GM23338 (cell line): Measurements from ENCODE around the gene PAFAH2. TPM values are rescaled to one million over a fixed set of nuclear protein-coding genes. Genes with fewer than 3 reads are reported as not detected.

Experiments used
- ATAC-seq: fragments of 200-7000 bp; cut with Tn5 transposase; 3 replicates; pipeline ENCODE4 v1.9.1; 2020
- DNase-seq: peaks from one replicate; pipeline ENCODE4 v3.0.0-alpha.2; 2015; ENCODE audit warnings: low spot score
- H2AFZ ChIP-seq: fragments of 200-600 bp; sonication (generic); 2 replicates; pipeline ENCODE4 v1.8.0; 2016; ENCODE audit warnings: antibody characterized with exemption, mild to moderate bottlenecking, moderate library complexity
- H3F3A ChIP-seq: fragments of 200-600 bp; sonication (generic); replicated peaks from 2 replicates; pipeline ENCODE4 v1.8.0; 2017; ENCODE audit warnings: antibody characterized with exemption, mixed run types, low read depth
- H3K27ac ChIP-seq: fragments of 200-600 bp; sonication (generic); 2 replicates; pipeline ENCODE4 v1.6.1; 2016; ENCODE audit warnings: low read depth
- H3K27me3 ChIP-seq: fragments of 200-600 bp; sonication (generic); 2 replicates; pipeline ENCODE4 v1.8.0; 2016; ENCODE audit warnings: mild to moderate bottlenecking, mixed run types, moderate library complexity; ENCODE audit not compliant: insufficient read depth
- H3K36me3 ChIP-seq: fragments of 200-600 bp; sonication (generic); 2 replicates; pipeline ENCODE4 v1.8.0; 2016; ENCODE audit warnings: mild to moderate bottlenecking; ENCODE audit not compliant: insufficient read depth
- H3K4me1 ChIP-seq: fragments of 200-600 bp; sonication (generic); 2 replicates; pipeline ENCODE4 v1.8.0; 2016; ENCODE audit warnings: mild to moderate bottlenecking, moderate library complexity; ENCODE audit not compliant: insufficient read depth
- H3K4me2 ChIP-seq: fragments of 200-600 bp; sonication (generic); 2 replicates; pipeline ENCODE4 v1.7.1; 2017; ENCODE audit warnings: mixed run types
- H3K4me3 ChIP-seq: fragments of 200-600 bp; sonication (generic); 2 replicates; pipeline ENCODE4 v1.6.1; 2016; ENCODE audit warnings: mixed run types
- H3K79me2 ChIP-seq: fragments of 200-600 bp; sonication (generic); replicated peaks from 2 replicates; pipeline ENCODE4 v1.8.0; 2017; ENCODE audit warnings: mild to moderate bottlenecking; ENCODE audit not compliant: insufficient read depth
- H3K9me2 ChIP-seq: fragments of 200-600 bp; sonication (generic); 2 replicates; pipeline ENCODE4 v1.8.0; 2017; ENCODE audit not compliant: insufficient read depth
- H4K20me1 ChIP-seq: fragments of 200-600 bp; sonication (generic); replicated peaks from 2 replicates; pipeline ENCODE4 v1.8.0; 2017; ENCODE audit warnings: mild to moderate bottlenecking; ENCODE audit not compliant: insufficient read depth
- H3K27ac Mint-ChIP-seq: 2 replicates; pipeline ENCODE4 v1.8.0; 2020; ENCODE audit warnings: inconsistent platforms, mild to moderate bottlenecking, moderate library complexity, mixed read lengths
- H3K27me3 Mint-ChIP-seq: 3 replicates; pipeline ENCODE4 v1.8.0; 2022; ENCODE audit warnings: low read depth, mild to moderate bottlenecking, moderate library complexity, mixed read lengths, inconsistent platforms; ENCODE audit not compliant: insufficient read depth, poor library complexity
- H3K36me3 Mint-ChIP-seq: 3 replicates; pipeline ENCODE4 v1.8.0; 2021; ENCODE audit warnings: low read depth, mild to moderate bottlenecking, inconsistent platforms, moderate library complexity, mixed read lengths
- H3K4me1 Mint-ChIP-seq: 3 replicates; pipeline ENCODE4 v1.8.0; 2020; ENCODE audit warnings: mild to moderate bottlenecking, inconsistent platforms, mixed read lengths
- H3K4me3 Mint-ChIP-seq: 3 replicates; pipeline ENCODE4 v1.8.0; 2021; ENCODE audit warnings: moderate library complexity, mild to moderate bottlenecking, inconsistent platforms, mixed read lengths
- H3K9me3 Mint-ChIP-seq: 3 replicates; pipeline ENCODE4 v1.8.0; 2020; ENCODE audit warnings: moderate library complexity, mild to moderate bottlenecking, inconsistent platforms, mixed read lengths
- CREB1 ChIP-seq: fragments of 250-450 bp; sonication (Bioruptor Pico); IDR thresholded peaks from 2 replicates; pipeline ENCODE4 v1.5.0; 2020; ENCODE audit warnings: low read depth, mild to moderate bottlenecking, moderate library complexity
- CTCF ChIP-seq, 2 experiments: fragments of 200-600 bp in 1 of 2; sonication (generic) in 1 of 2; conservative IDR thresholded peaks; 2 replicates each; pipeline versions ENCODE4 v1.5.1 to v1.6.1; 2016 to 2017; ENCODE audit warnings: antibody characterized with exemption in 2 of 2, low read depth in 2 of 2, mild to moderate bottlenecking in 2 of 2, moderate library complexity in 1 of 2
- ETS1 ChIP-seq: IDR thresholded peaks from 2 replicates; pipeline ENCODE4 v1.6.1; 2016; ENCODE audit warnings: antibody characterized with exemption
- EZH2 ChIP-seq: fragments of 200-600 bp; sonication (generic); IDR thresholded peaks from one replicate; pipeline ENCODE4 v1.8.0; 2017; ENCODE audit warnings: antibody characterized with exemption, mild to moderate bottlenecking, low read depth; ENCODE audit not compliant: unreplicated experiment
- EZH2phosphoT487 ChIP-seq: fragments of 200-600 bp; sonication (generic); IDR thresholded peaks from one replicate; pipeline ENCODE4 v1.8.1; 2018; ENCODE audit warnings: antibody characterized with exemption; ENCODE audit not compliant: unreplicated experiment
- JUNB ChIP-seq: IDR thresholded peaks from one replicate; pipeline ENCODE4 v1.6.1; 2016; ENCODE audit warnings: antibody characterized with exemption; ENCODE audit not compliant: unreplicated experiment
- NANOG ChIP-seq: IDR thresholded peaks from 2 replicates; pipeline ENCODE4 v1.6.1; 2016; ENCODE audit warnings: antibody characterized with exemption, borderline replicate concordance
- POLR2AphosphoS5 ChIP-seq: IDR thresholded peaks from 2 replicates; pipeline ENCODE4 v1.6.1; 2016; ENCODE audit warnings: antibody characterized with exemption, low read depth
- REST ChIP-seq: IDR thresholded peaks from one replicate; pipeline ENCODE4 v1.6.1; 2018; ENCODE audit warnings: antibody characterized with exemption; ENCODE audit not compliant: unreplicated experiment
- STAT1 ChIP-seq: IDR thresholded peaks from one replicate; pipeline ENCODE4 v1.6.1; 2016; ENCODE audit warnings: antibody characterized with exemption; ENCODE audit not compliant: unreplicated experiment
- ZNF114 ChIP-seq: fragments of 250-450 bp; sonication (Bioruptor Pico); IDR thresholded peaks from 2 replicates; pipeline ENCODE4 v1.5.0; 2020; ENCODE audit warnings: mild to moderate bottlenecking, moderate library complexity
- ZNF331 ChIP-seq: fragments of 250-450 bp; sonication (Bioruptor Pico); IDR thresholded peaks from 2 replicates; pipeline ENCODE4 v1.5.0; 2020; ENCODE audit warnings: low read depth, mild to moderate bottlenecking, moderate library complexity
- ZNF462 ChIP-seq: fragments of 250-450 bp; sonication (Bioruptor Pico); IDR thresholded peaks from 2 replicates; pipeline ENCODE4 v1.5.0; 2020; ENCODE audit warnings: mild to moderate bottlenecking, moderate library complexity
- polyA plus RNA-seq: library from polyadenylated mRNA; unstranded; fragments of >200 nt; fragmentation: Nextera tagmentation; extraction: Ambion mirVana; gene quantifications from 2 replicates; pipeline ENCODE4 v1.2.1, GENCODE V29; 2016
- total RNA-seq: library from RNA; depleted of rRNA; stranded (reverse); fragments of >200 nt; shearing (Covaris generic); gene quantifications from 2 replicates; pipeline ENCODE4 v1.2.3, GENCODE V29; 2014

Gene PAFAH2
- total and polyA plus RNA-seq, 2 experiments from 2014 or later: 5.7 to 10.3 TPM

GRCh38 chr1:26003262-26003661 is 5.4 kb upstream of the PAFAH2 start:
- no peak overlapping the region for H2AFZ ChIP-seq

More at GRCh38 chr1:26003262-26003661, 5.4 kb upstream of the PAFAH2 start:
- no peaks in the 10 kb centered on the region for H4K20me1 ChIP-seq
- no peaks in the 10 kb centered on the region for H3K9me3 Mint-ChIP-seq
- peaks cover 13% of the 10 kb centered on the region for H3K4me1 Mint-ChIP-seq
- no peak overlapping the region for H3K4me2 ChIP-seq
- DNase-seq (no peak), ATAC-seq (no peak)
- no peak overlapping the region for H3K27ac ChIP-seq
- no peak overlapping the region for H3K4me3 Mint-ChIP-seq
- no peak for TF ChIP-seq NANOG
- no peak for TF ChIP-seq CTCF (conservative IDR thresholded peaks at IDR 0.05; ENCODE audit: low read depth in 2 of 2)
- TF ChIP-seq ETS1: no peak
- no peak for TF ChIP-seq EZH2
- no peak for TF ChIP-seq POLR2AphosphoS5
- TF ChIP-seq ZNF462: no peak
- TF ChIP-seq JUNB: no peak
- no peak for TF ChIP-seq STAT1
- no peak for TF ChIP-seq ZNF331 (CRISPR knock-in tag)
- TF ChIP-seq REST: no peak
- TF ChIP-seq EZH2phosphoT487: no peak
- TF ChIP-seq CREB1 (CRISPR knock-in tag): no peak
- no peak for TF ChIP-seq ZNF114 (CRISPR knock-in tag)
- no peak overlapping the region for H3K4me3 ChIP-seq
- no peaks in the 10 kb centered on the region for H3F3A ChIP-seq
- H3K27me3 ChIP-seq: no peaks in the 10 kb centered on the region
- no peak overlapping the region for H3K27ac Mint-ChIP-seq
- no peaks in the 10 kb centered on the region for H3K36me3 Mint-ChIP-seq
- no peaks in the 10 kb centered on the region for H3K9me2 ChIP-seq
- no peaks in the 10 kb centered on the region for H3K79me2 ChIP-seq
- peaks cover 7% of the 10 kb centered on the region for H3K4me1 ChIP-seq
- no peaks in the 10 kb centered on the region for H3K36me3 ChIP-seq
- H3K27me3 Mint-ChIP-seq: peaks cover 12% of the 10 kb centered on the region
